ENCODE results near the gene MEA1.

MEA1 gene

GRCh38 chr6:43059168-43060033 is 45.7 kb upstream of the MEA1 start, which contains the start of the genes KLC4 and MRPL2 (continued):
- TF ChIP-seq ZNF518A (tag by site-specific recombination; conservative IDR thresholded peaks at IDR 0.05; ENCODE audit: low read depth) (0 out of 2 replicates have a peak, but pooled peaks have one; percentile 15), ZNF121 (tag by site-specific recombination; IDR thresholded peaks at IDR 0.05) (peak; percentile 42; the same call in 1 of the 2 replicates), ZNF132 (tag by site-specific recombination; IDR thresholded peaks at IDR 0.05; ENCODE audit: borderline replicate concordance) (no peak), KLF1 (tag by site-specific recombination; IDR thresholded peaks at IDR 0.05) (no peak; the same call in 1 of the 2 replicates), GLI2 (tag by site-specific recombination; IDR thresholded peaks at IDR 0.05; ENCODE audit: borderline replicate concordance, low read depth) (no peak), PRDM10 (tag by site-specific recombination; IDR thresholded peaks at IDR 0.05) (peak; percentile 41), ZNF510 (tag by site-specific recombination; IDR thresholded peaks at IDR 0.05; ENCODE audit: insufficient replicate concordance) (no peak), ZNF600 (tag by site-specific recombination; IDR thresholded peaks at IDR 0.05) (peak; percentile 34; the same call in 1 of the 2 replicates), ZSCAN4 (tag by site-specific recombination; IDR thresholded peaks at IDR 0.05) (no peak), ZNF548 (tag by site-specific recombination; IDR thresholded peaks at IDR 0.05) (no peak), ZNF354C (tag by site-specific recombination; IDR thresholded peaks at IDR 0.05; ENCODE audit: borderline replicate concordance, low read depth) (no peak), ZNF645 (tag by site-specific recombination; IDR thresholded peaks at IDR 0.05) (no peak), ZNF404 (tag by site-specific recombination; IDR thresholded peaks at IDR 0.05) (no peak), ZNF221 (tag by site-specific recombination; IDR thresholded peaks at IDR 0.05; ENCODE audit: borderline replicate concordance) (peak; percentile 75; the same call in 1 of the 2 replicates), ZBTB10 (tag by site-specific recombination; IDR thresholded peaks at IDR 0.05) (no peak), ZNF654 (tag by site-specific recombination; IDR thresholded peaks at IDR 0.05; ENCODE audit: low read depth) (no peak), ZNF239 (tag by site-specific recombination; IDR thresholded peaks at IDR 0.05) (0 out of 2 replicates have a peak, but pooled peaks have one; percentile 43), SCRT2 (tag by site-specific recombination; IDR thresholded peaks at IDR 0.05) (no peak), ZNF639 (tag by site-specific recombination; IDR thresholded peaks at IDR 0.05) (peak; percentile 67; the same call in 1 of the 2 replicates)
